Upper lobe of left lung (tissue), 6 donors: Measurements from ENCODE around the gene SYTL2. TPM values are rescaled to one million over a fixed set of nuclear protein-coding genes. Genes with fewer than 3 reads are reported as not detected.

Experiments used
- ATAC-seq, 2 donors: fragments of 200-7000 bp; cut with Tn5 transposase; one replicate each; pipeline ENCODE4 v1.9.1; 2022; ENCODE audit warnings: mild to moderate bottlenecking in 2 of 2, moderate library complexity in 2 of 2; ENCODE audit not compliant: low FRiP score in 2 of 2
- DNase-seq, 2 donors: peaks; one replicate each; pipeline ENCODE4 v3.0.0-alpha.2; 2019 to 2020
- H3K27ac ChIP-seq, 4 donors: fragments of 200-600 bp; sonication (generic); one replicate each; pipeline ENCODE4 v1.5.1; 2016 to 2019
- H3K27me3 ChIP-seq, 4 donors: fragments of 200-600 bp; sonication (generic); one replicate each; pipeline ENCODE4 v1.5.1; 2017 to 2019
- H3K36me3 ChIP-seq, 4 donors: fragments of 200-600 bp; sonication (generic); one replicate each; pipeline ENCODE4 v1.5.1; 2016 to 2019
- H3K4me1 ChIP-seq, 4 donors: fragments of 200-600 bp; sonication (generic); one replicate each; pipeline ENCODE4 v1.5.1; 2018 to 2019
- H3K4me3 ChIP-seq, 4 donors: fragments of 200-600 bp; sonication (generic); one replicate each; pipeline ENCODE4 v1.5.1; 2017 to 2019; ENCODE audit warnings: mild to moderate bottlenecking in 2 of 4, moderate library complexity in 1 of 4
- H3K9me3 ChIP-seq, 4 donors: fragments of 200-600 bp; sonication (generic); one replicate each; pipeline ENCODE4 v1.5.1; 2018 to 2019
- EP300 ChIP-seq, 4 donors: sonication (generic); formaldehyde crosslinking; IDR thresholded peaks; one replicate each; pipeline ENCODE4 v1.5.1; 2017; ENCODE audit warnings: antibody characterized with exemption in 4 of 4, control low read depth in 2 of 4
- POLR2A ChIP-seq, 4 donors: fragments of 450-650 bp; IDR thresholded peaks; one replicate each; pipeline ENCODE4 v1.5.1; 2016 to 2017; ENCODE audit warnings: antibody characterized with exemption in 4 of 4, mild to moderate bottlenecking in 2 of 4
- POLR2AphosphoS5 ChIP-seq, 2 donors: sonication (generic); formaldehyde crosslinking; IDR thresholded peaks; one replicate each; pipeline ENCODE4 v1.5.1; 2017; ENCODE audit warnings: antibody characterized with exemption in 2 of 2
- WGBS, 2 donors: methylation state at CpG; one replicate each; pipeline ENCODE4 v1.1.5; 2017 to 2018; 5-methylcytosine and 5-hydroxymethylcytosine counted together
- total RNA-seq, 6 donors: library from RNA; depleted of rRNA in 4 of 6; stranded (reverse); fragments of >200 nt in 4 of 6; gene quantifications; one replicate each; pipeline versions ENCODE4 v1.1.0 to v1.2.1, GENCODE V29; 2016 to 2021
- TF ChIP-seq, protein P1 (sequence below), 6 experiments: fragments of 450-650 bp in 4 of 6; fragments of 200-600 bp in 2 of 6; sonication (generic) in 2 of 6; IDR thresholded peaks; one replicate each; pipeline ENCODE4 v1.5.1; 2016 to 2019; ENCODE audit warnings: antibody characterized with exemption in 6 of 6
- donor health status: DM: no; HTN: no; CAD: no; lungs with moderate emphysema.
- donor health status: DM: no; HTN: yes; CAD: no; lungs with severe emphysema.

SYTL2 gene
- total RNA-seq, 6 donors from 2014 or later: 11.9 to 52.7 (median 20.1) TPM

DNA sequence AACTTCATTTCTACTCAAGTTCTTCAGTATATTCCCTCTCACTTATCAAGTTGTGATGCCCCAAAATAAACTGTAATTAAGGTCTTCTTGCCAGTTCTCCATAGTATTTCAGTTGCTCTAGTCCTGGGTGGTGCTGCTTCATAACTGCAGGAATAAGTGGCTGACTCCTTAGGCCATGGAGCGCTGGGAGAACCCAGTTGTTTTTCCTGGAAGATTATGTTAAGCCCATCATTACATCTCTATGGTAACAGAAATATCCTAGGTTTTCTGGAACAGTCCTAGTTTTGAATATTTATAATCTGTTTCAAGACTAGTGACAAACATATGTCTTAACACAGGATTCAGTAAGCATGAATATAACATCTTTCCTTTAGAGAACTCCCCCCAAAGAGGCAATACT, 7.6 kb downstream of the SYTL2 start:
- no peaks in the 10 kb centered on the region for H3K36me3 ChIP-seq
- no peak for DNase-seq
- H3K27me3 ChIP-seq: no peaks in the 10 kb centered on the region
- 95 to 96% methylated on average over 1 of the region's 1 CpG for WGBS, 2 donors
- H3K4me3 ChIP-seq: no peak overlapping the region
- no peak for ATAC-seq
- no peaks in the 10 kb centered on the region for H3K4me1 ChIP-seq
- no peak overlapping the region for H3K27ac ChIP-seq
- H3K9me3 ChIP-seq: no peaks in the 10 kb centered on the region
- TF ChIP-seq POLR2AphosphoS5 (IDR thresholded peaks at IDR 0.05): no peak
- no peak for TF ChIP-seq EP300 (IDR thresholded peaks at IDR 0.05)
- TF ChIP-seq, protein P1, sequence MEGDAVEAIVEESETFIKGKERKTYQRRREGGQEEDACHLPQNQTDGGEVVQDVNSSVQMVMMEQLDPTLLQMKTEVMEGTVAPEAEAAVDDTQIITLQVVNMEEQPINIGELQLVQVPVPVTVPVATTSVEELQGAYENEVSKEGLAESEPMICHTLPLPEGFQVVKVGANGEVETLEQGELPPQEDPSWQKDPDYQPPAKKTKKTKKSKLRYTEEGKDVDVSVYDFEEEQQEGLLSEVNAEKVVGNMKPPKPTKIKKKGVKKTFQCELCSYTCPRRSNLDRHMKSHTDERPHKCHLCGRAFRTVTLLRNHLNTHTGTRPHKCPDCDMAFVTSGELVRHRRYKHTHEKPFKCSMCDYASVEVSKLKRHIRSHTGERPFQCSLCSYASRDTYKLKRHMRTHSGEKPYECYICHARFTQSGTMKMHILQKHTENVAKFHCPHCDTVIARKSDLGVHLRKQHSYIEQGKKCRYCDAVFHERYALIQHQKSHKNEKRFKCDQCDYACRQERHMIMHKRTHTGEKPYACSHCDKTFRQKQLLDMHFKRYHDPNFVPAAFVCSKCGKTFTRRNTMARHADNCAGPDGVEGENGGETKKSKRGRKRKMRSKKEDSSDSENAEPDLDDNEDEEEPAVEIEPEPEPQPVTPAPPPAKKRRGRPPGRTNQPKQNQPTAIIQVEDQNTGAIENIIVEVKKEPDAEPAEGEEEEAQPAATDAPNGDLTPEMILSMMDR (IDR thresholded peaks at IDR 0.05): no peak
- no peak for TF ChIP-seq POLR2A (IDR thresholded peaks at IDR 0.05)

DNA sequence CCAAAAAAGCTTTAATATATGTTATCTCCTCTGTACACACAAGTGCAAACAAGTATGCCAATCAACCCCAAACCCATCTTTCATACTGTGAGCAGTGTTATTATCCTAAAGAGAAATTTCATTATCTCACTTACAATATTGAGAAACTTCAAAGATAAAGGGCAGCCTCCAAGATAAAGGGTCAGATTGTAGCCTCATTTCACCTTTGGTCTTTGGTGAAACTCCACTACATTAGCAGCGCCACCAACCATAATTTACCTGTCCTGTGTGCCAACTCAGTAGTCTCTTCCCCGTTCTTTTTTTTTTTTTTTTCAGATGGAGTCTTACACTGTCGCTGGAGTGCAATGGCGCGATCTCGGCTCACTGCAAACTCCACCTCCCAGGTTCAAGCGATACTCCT, 9.4 kb downstream of the SYTL2 start:
- ATAC-seq (no peak), DNase-seq (no peak)
- H3K36me3 ChIP-seq: no peaks in the 10 kb centered on the region
- WGBS, 2 donors: 94 to 95% methylated on average over 7 of the region's 7 CpGs
- H3K27me3 ChIP-seq: no peaks in the 10 kb centered on the region
- H3K4me3 ChIP-seq: no peak overlapping the region
- H3K9me3 ChIP-seq: no peaks in the 10 kb centered on the region
- no peak for TF ChIP-seq POLR2A (IDR thresholded peaks at IDR 0.05)
- TF ChIP-seq, protein P1 (IDR thresholded peaks at IDR 0.05): no peak
- TF ChIP-seq EP300 (IDR thresholded peaks at IDR 0.05): no peak
- TF ChIP-seq POLR2AphosphoS5 (IDR thresholded peaks at IDR 0.05): no peak
- no peaks in the 10 kb centered on the region for H3K4me1 ChIP-seq
- no peak overlapping the region for H3K27ac ChIP-seq

DNA sequence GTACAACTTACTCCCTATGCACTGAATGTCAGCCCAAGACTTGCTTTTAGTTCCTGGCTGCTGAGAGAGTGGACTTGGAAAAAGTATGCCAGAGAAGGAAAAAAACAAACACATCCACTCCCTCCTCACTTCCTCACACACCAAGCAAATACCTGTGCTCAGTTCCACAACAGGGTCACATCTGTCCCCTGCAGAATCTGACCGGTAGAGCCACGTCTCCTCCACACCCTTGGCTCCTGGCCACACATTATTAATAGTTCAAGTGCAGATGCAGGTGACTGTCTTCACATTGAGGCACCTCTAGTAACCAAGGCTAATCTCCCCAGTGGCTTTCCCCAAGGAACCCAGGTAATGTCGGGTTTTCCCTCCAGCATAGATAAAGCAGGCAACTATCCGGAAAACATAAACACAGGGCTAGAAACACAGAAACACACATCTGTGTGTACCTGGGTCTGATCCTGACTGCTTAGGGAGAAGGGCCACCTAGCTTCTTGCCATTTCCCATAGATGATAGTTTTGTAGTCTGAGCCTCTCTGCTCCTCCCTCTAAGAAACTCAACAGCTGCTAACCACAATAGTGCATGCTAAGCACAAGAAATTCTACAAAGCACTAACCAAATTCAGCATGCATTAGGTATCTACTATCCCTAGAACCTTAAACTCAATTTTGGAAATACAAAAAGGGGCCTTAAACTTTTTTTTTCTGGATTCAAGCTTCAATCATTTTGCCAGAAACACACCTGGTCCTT, 10.2 kb downstream of the SYTL2 start:
- TF ChIP-seq EP300 (IDR thresholded peaks at IDR 0.05): no peak
- TF ChIP-seq POLR2AphosphoS5 (IDR thresholded peaks at IDR 0.05): no peak
- no peak for TF ChIP-seq POLR2A (IDR thresholded peaks at IDR 0.05)
- TF ChIP-seq, protein P1 (IDR thresholded peaks at IDR 0.05): no peak
- H3K27ac ChIP-seq: no peak overlapping the region
- 63 to 81% methylated on average over 4 of the region's 4 CpGs for WGBS, 2 donors
- H3K4me1 ChIP-seq: no peaks in the 10 kb centered on the region
- H3K36me3 ChIP-seq: no peaks in the 10 kb centered on the region
- ATAC-seq (no peak), DNase-seq (no peak)
- no peak overlapping the region for H3K4me3 ChIP-seq
- no peaks in the 10 kb centered on the region for H3K27me3 ChIP-seq
- H3K9me3 ChIP-seq: no peaks in the 10 kb centered on the region

GRCh38 chr11:85799142-85799541, 11.8 kb downstream of the SYTL2 start:
- Histone ChIP-seq H3K4me3 (no peak overlapping the region), H3K4me1 (no peaks in the 10 kb centered on the region), H3K27ac (no peak overlapping the region), H3K36me3 (no peaks in the 10 kb centered on the region), H3K9me3 (no peaks in the 10 kb centered on the region), H3K27me3 (no peaks in the 10 kb centered on the region)
- WGBS, 2 donors: 85 to 92% methylated on average over 2 of the region's 2 CpGs
- DNase-seq (no peak), ATAC-seq (no peak)
- TF ChIP-seq EP300 (IDR thresholded peaks at IDR 0.05) (no peak), POLR2AphosphoS5 (IDR thresholded peaks at IDR 0.05) (no peak), POLR2A (IDR thresholded peaks at IDR 0.05) (no peak)
- TF ChIP-seq, protein P1 (IDR thresholded peaks at IDR 0.05): no peak

DNA sequence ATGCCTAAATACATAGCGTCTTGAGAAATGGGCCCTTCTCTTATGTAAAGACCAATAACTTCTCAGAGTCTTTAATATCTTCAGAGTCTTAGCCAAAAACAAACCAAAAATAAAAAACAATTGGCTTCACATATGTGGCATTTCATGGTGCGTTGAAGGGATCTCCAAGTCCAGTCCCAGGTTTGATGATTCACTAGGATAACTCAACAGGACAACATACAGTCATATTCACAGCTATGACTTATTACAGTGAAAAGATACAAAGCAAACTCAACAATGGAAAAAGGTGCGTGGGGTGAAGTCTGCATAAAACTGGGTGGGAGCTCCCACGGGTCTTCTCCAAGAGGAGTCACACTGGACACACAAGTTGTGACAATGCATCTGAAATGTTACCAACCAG, 12.6 kb downstream of the SYTL2 start:
- DNase-seq (no peak), ATAC-seq (no peak)
- Histone ChIP-seq H3K27ac (no peak overlapping the region), H3K4me3 (no peak overlapping the region), H3K4me1 (no peaks in the 10 kb centered on the region), H3K27me3 (no peaks in the 10 kb centered on the region), H3K36me3 (no peaks in the 10 kb centered on the region), H3K9me3 (no peaks in the 10 kb centered on the region)
- WGBS, 2 donors: 93% methylated on average over 4 of the region's 4 CpGs
- no peak for TF ChIP-seq EP300 (IDR thresholded peaks at IDR 0.05)
- no peak for TF ChIP-seq POLR2A (IDR thresholded peaks at IDR 0.05)
- no peak for TF ChIP-seq POLR2AphosphoS5 (IDR thresholded peaks at IDR 0.05)
- TF ChIP-seq, protein P1 (IDR thresholded peaks at IDR 0.05): no peak
